Lower leg skin (tissue), 3 donors: Measurements from ENCODE around the gene BTNL9.

Experiments used
- CTCF ChIP-seq, 3 donors: fragments of 450-650 bp; IDR thresholded peaks; one replicate each; pipeline ENCODE4 v1.5.1; 2016; ENCODE audit warnings: antibody characterized with exemption in 3 of 3, mild to moderate bottlenecking in 3 of 3, moderate library complexity in 2 of 3
- POLR2A ChIP-seq, 2 donors: fragments of 450-650 bp; IDR thresholded peaks; one replicate each; pipeline ENCODE4 v1.6.1; 2016 to 2017; ENCODE audit warnings: antibody characterized with exemption in 2 of 2, mild to moderate bottlenecking in 1 of 2, moderate library complexity in 1 of 2

- TF ChIP-seq CTCF (IDR thresholded peaks at IDR 0.05) = no peak
- no peak for TF ChIP-seq POLR2A (IDR thresholded peaks at IDR 0.05)
Observed at GRCh38 chr5:181109489-181110013, 69.5 kb downstream of the BTNL9 start.
